T-cell (primary cell): ENCODE results near the gene ATP10A. TPM values are rescaled to one million over a fixed set of nuclear protein-coding genes. Genes with fewer than 3 reads are reported as not detected.

Experiments
- ATAC-seq, 4 experiments: fragments of 200-7000 bp in 3 of 4; fragments of 150-1000 bp in 1 of 4; cut with Tn5 transposase; replicated peaks in 1 of 4; 1 replicate in 3 of 4; 2 replicates in 1 of 4; pipeline ENCODE4 v1.10.0; 2021; ENCODE audit warnings: moderate library complexity in 3 of 4, mild to moderate bottlenecking in 2 of 4, moderate number of reproducible peaks in 1 of 4
- CTCF ChIA-PET, 2 donors: fragments of 300-600 bp; sonication (Branson Sonifier 250); formaldehyde crosslinking; loops; one replicate each; lab custom pipeline; 2022; ENCODE audit warnings: antibody characterized with exemption in 2 of 2; lab: Charles Lee
- POLR2A ChIA-PET, 2 donors: fragments of 300-600 bp; sonication (Branson Sonifier 250); formaldehyde crosslinking; loops; one replicate each; lab custom pipeline; 2022; ENCODE audit warnings: antibody characterized with exemption in 2 of 2; lab: Charles Lee
- DNase-seq, 35 experiments: peaks; one replicate each; pipeline versions ENCODE4 v3.0.0 to v3.0.0-alpha.2; 2013 to 2023
- H3K27ac ChIP-seq: one replicate; pipeline ENCODE4 v1.5.1; 2013; ENCODE audit warnings: low read length
- H3K27me3 ChIP-seq, 2 experiments: replicated peaks in 1 of 2; 1 replicate in 1 of 2; 2 replicates in 1 of 2; pipeline versions ENCODE4 v1.6.1 to v1.7.0; 2013; ENCODE audit warnings: low read length in 1 of 2, mixed read lengths in 1 of 2; ENCODE audit not compliant: control insufficient read depth in 2 of 2, insufficient read depth in 2 of 2; ENCODE audit errors: extremely low read depth in 1 of 2
- H3K36me3 ChIP-seq, 2 donors: 1 replicate in 1 of 2; 2 replicates in 1 of 2; pipeline versions ENCODE4 v1.6.1 to v1.7.0; 2013; ENCODE audit warnings: low read length in 1 of 2; ENCODE audit not compliant: control insufficient read depth in 2 of 2, insufficient read depth in 1 of 2; ENCODE audit errors: extremely low read depth in 1 of 2
- H3K4me1 ChIP-seq, 2 experiments: 1 replicate in 1 of 2; 2 replicates in 1 of 2; pipeline versions ENCODE4 v1.6.1 to v1.7.0; 2013; ENCODE audit warnings: low read length in 2 of 2, mixed read lengths in 1 of 2; ENCODE audit not compliant: insufficient read depth in 2 of 2, control insufficient read depth in 1 of 2; ENCODE audit errors: extremely low read depth in 1 of 2
- H3K4me3 ChIP-seq, 2 donors: 1 replicate in 1 of 2; 2 replicates in 1 of 2; pipeline versions ENCODE4 v1.5.1 to v1.7.0; 2013; ENCODE audit warnings: mild to moderate bottlenecking in 2 of 2, low read length in 1 of 2, moderate library complexity in 1 of 2; ENCODE audit not compliant: control insufficient read depth in 1 of 2; ENCODE audit errors: extremely low read depth in 1 of 2
- H3K9me3 ChIP-seq: 2 replicates; pipeline ENCODE4 v1.7.0; 2013
- H3K27ac Mint-ChIP-seq, 2 donors: one replicate each; pipeline ENCODE4 v1.8.0; 2020 to 2021; ENCODE audit warnings: mild to moderate bottlenecking in 2 of 2, mixed read lengths in 2 of 2
- H3K27me3 Mint-ChIP-seq, 2 donors: one replicate each; pipeline ENCODE4 v1.8.0; 2021 to 2022; ENCODE audit warnings: mixed read lengths in 2 of 2
- H3K36me3 Mint-ChIP-seq: one replicate; pipeline ENCODE4 v1.8.0; 2021; ENCODE audit warnings: mixed read lengths
- H3K4me1 Mint-ChIP-seq, 3 donors: one replicate each; pipeline ENCODE4 v1.8.0; 2020 to 2022; ENCODE audit warnings: mixed read lengths in 3 of 3, mild to moderate bottlenecking in 1 of 3
- H3K4me3 Mint-ChIP-seq, 3 donors: one replicate each; pipeline ENCODE4 v1.8.0; 2020 to 2022; ENCODE audit warnings: mild to moderate bottlenecking in 3 of 3, mixed read lengths in 3 of 3, moderate library complexity in 3 of 3
- H3K9me3 Mint-ChIP-seq, 3 donors: one replicate each; pipeline ENCODE4 v1.8.0; 2020 to 2022; ENCODE audit warnings: mixed read lengths in 3 of 3
- WGBS: methylation state at CpG from one replicate; pipeline ENCODE4 v1.1.5; 2013; ENCODE audit warnings: missing lambda C conversion rate; ENCODE audit not compliant: insufficient coverage; 5-methylcytosine and 5-hydroxymethylcytosine counted together
- total RNA-seq, 35 experiments: library from RNA in 6 of 35; stranded (reverse) in 6 of 35; fragments of 120-200 nt in 1 of 35; gene quantifications; one replicate each; pipeline versions ENCODE4 v1.2.1 to v1.2.4 and lab custom pipeline; 2013 to 2026

Gene ATP10A
- total RNA-seq, 5 donors from 2014 or later (not counting 1 experiment from before 2014, with no cell fraction given): 37.3 to 65.5 (median 53.4) TPM

- Mint-ChIP-seq H3K36me3 (peaks cover 6% of the 10 kb centered on the region), H3K27ac (no peak overlapping the region), H3K9me3 (peaks cover 0 to 5% (median 4%) of the 10 kb centered on the region in 3 donors), H3K4me1 (peaks cover 0 to 11% (median 7%) of the 10 kb centered on the region in 3 donors), H3K27me3 (peaks cover 7 to 21% of the 10 kb centered on the region in 2 donors), H3K4me3 (no peak overlapping the region)
- Histone ChIP-seq H3K4me1 (peaks cover 0 to 3% of the 10 kb centered on the region in 2 experiments), H3K36me3 (peaks cover 0 to 3% of the 10 kb centered on the region in 2 donors), H3K27me3 (peaks cover 2 to 28% of the 10 kb centered on the region in 2 experiments), H3K27ac (no peak overlapping the region), H3K4me3 (no peak overlapping the region), H3K9me3 (no peaks in the 10 kb centered on the region)
- 87% methylated on average over 9 of the region's 9 CpGs for WGBS
- ChIA-PET POLR2A (no interaction called here), CTCF (no interaction called here)
- DNase-seq (no peak), ATAC-seq (no peak)
Observed at GRCh38 chr15:25673351-25673750, 189.8 kb downstream of the ATP10A start.

- CTCF ChIA-PET: no interaction called here
- POLR2A ChIA-PET: no interaction called here
- no peak overlapping the region for H3K27ac Mint-ChIP-seq
Observed at GRCh38 chr15:25671132-25671531, 192.0 kb downstream of the ATP10A start.

GRCh38 chr15:25670621-25671020 is 192.5 kb downstream of the ATP10A start:
- peaks cover 0 to 5% (median 4%) of the 10 kb centered on the region in 3 donors for H3K9me3 Mint-ChIP-seq
- DNase-seq (no peak), ATAC-seq (no peak)
- Histone ChIP-seq H3K9me3 (no peaks in the 10 kb centered on the region), H3K36me3 (no peaks in the 10 kb centered on the region), H3K4me1 (peaks cover 0 to 3% of the 10 kb centered on the region in 2 experiments), H3K27me3 (peaks cover 2 to 39% of the 10 kb centered on the region in 2 experiments), H3K4me3 (no peak overlapping the region), H3K27ac (no peak overlapping the region)
- no peak overlapping the region for H3K4me3 Mint-ChIP-seq
- ChIA-PET POLR2A (no interaction called here), CTCF (no interaction called here)
- H3K4me1 Mint-ChIP-seq: peaks cover 0 to 11% (median 7%) of the 10 kb centered on the region in 3 donors
- no peaks in the 10 kb centered on the region for H3K36me3 Mint-ChIP-seq
- H3K27me3 Mint-ChIP-seq: peaks cover 21 to 41% of the 10 kb centered on the region in 2 donors
- no peak overlapping the region for H3K27ac Mint-ChIP-seq
- WGBS: no CpG with 5 or more reads among the region's 6 CpGs

More at GRCh38 chr15:25671132-25671531, 192.0 kb downstream of the ATP10A start:
- Mint-ChIP-seq H3K27me3 (peaks cover 16 to 36% of the 10 kb centered on the region in 2 donors), H3K4me1 (peaks cover 0 to 11% (median 7%) of the 10 kb centered on the region in 3 donors), H3K9me3 (peaks cover 0 to 5% (median 4%) of the 10 kb centered on the region in 3 donors), H3K4me3 (no peak overlapping the region), H3K36me3 (no peaks in the 10 kb centered on the region)
- ATAC-seq (no peak), DNase-seq (no peak)
- Histone ChIP-seq H3K9me3 (no peaks in the 10 kb centered on the region), H3K4me1 (peaks cover 0 to 3% of the 10 kb centered on the region in 2 experiments), H3K27me3 (peaks cover 2 to 39% of the 10 kb centered on the region in 2 experiments), H3K27ac (no peak overlapping the region), H3K4me3 (no peak overlapping the region), H3K36me3 (no peaks in the 10 kb centered on the region)
- 0% methylated on average over 2 of the region's 6 CpGs for WGBS

DNA sequence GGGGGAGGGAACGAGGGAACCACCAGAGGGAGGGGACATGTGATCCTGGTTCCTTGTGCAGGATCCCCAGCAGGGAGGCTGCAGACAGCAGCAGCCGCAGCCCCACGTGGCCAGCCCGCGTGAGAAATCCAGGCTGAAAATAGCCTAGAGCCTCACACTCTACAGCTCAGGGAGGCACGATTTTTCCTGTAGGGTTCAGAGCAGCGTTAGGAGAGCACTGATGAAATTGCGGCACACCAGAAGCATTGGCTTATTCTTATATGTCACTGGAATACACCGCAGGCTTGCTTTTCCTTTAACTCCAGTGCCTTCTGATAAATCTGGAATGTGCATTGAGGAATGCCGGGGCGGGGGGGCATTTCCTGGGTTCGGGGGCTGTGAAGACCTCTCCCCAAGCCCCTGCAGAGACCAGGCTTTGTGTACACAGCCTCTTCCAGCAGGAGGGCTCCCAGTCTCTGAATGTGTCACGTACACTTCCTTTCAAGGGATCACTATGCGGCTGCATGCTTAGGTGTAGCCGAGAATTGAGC is 193.0 kb downstream of the ATP10A start:
- peaks cover 0 to 3% of the 10 kb centered on the region in 2 experiments for H3K4me1 ChIP-seq
- WGBS: 8% methylated on average over 10 of the region's 15 CpGs
- H3K9me3 ChIP-seq: no peaks in the 10 kb centered on the region
- ChIA-PET POLR2A (no interaction called here), CTCF (no interaction called here)
- no peaks in the 10 kb centered on the region for H3K36me3 ChIP-seq
- H3K27ac Mint-ChIP-seq: no peak overlapping the region
- peaks cover 0 to 5% (median 4%) of the 10 kb centered on the region in 3 donors for H3K9me3 Mint-ChIP-seq
- DNase-seq: no peak
- no peak for ATAC-seq
- no peaks in the 10 kb centered on the region for H3K36me3 Mint-ChIP-seq
- H3K4me1 Mint-ChIP-seq: peaks cover 0 to 11% (median 7%) of the 10 kb centered on the region in 3 donors
- peaks cover 27 to 46% of the 10 kb centered on the region in 2 donors for H3K27me3 Mint-ChIP-seq
- H3K27ac ChIP-seq: no peak overlapping the region
- H3K27me3 ChIP-seq: peaks cover 2 to 42% of the 10 kb centered on the region in 2 experiments
- H3K4me3 Mint-ChIP-seq: peak overlapping the region in 1 of 3 donors; percentile 29
- H3K4me3 ChIP-seq: no peak overlapping the region

DNA sequence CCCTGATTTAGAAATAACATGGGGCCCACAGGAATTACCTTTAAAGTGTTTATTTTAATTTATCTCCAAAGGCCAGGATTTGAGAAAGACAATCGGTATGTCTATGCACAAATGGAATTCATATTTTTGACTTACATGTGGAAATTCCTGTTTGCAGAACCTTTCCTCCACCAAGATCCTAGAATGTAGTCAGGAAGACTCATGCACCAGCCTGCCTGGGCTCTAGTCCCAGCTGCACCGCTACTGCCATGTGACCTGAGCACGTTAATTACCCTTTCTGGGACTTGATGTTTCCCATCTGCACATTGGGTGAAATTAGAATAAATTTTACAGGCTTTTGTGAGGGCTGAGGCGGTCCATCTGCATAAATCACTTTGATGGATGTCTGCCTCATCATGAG is 194.2 kb downstream of the ATP10A start:
- ChIA-PET CTCF (no interaction called here), POLR2A (no interaction called here)
- DNase-seq: no peak
- H3K9me3 ChIP-seq: no peaks in the 10 kb centered on the region
- no peak overlapping the region for H3K4me3 ChIP-seq
- H3K4me1 ChIP-seq: peaks cover 0 to 3% of the 10 kb centered on the region in 2 experiments
- H3K4me3 Mint-ChIP-seq: no peak overlapping the region
- peaks cover 36 to 48% of the 10 kb centered on the region in 2 donors for H3K27me3 Mint-ChIP-seq
- ATAC-seq: no peak
- no peaks in the 10 kb centered on the region for H3K36me3 Mint-ChIP-seq
- peaks cover 2 to 43% of the 10 kb centered on the region in 2 experiments for H3K27me3 ChIP-seq
- peaks cover 0 to 11% (median 7%) of the 10 kb centered on the region in 3 donors for H3K4me1 Mint-ChIP-seq
- H3K36me3 ChIP-seq: no peaks in the 10 kb centered on the region
- no peak overlapping the region for H3K27ac Mint-ChIP-seq
- no peak overlapping the region for H3K27ac ChIP-seq
- WGBS: 78% methylated on average over 3 of the region's 4 CpGs
- peaks cover 0 to 5% (median 4%) of the 10 kb centered on the region in 3 donors for H3K9me3 Mint-ChIP-seq

GRCh38 chr15:25668236-25668795 is 194.8 kb downstream of the ATP10A start:
- H3K9me3 Mint-ChIP-seq: peaks cover 0 to 5% (median 4%) of the 10 kb centered on the region in 3 donors
- ATAC-seq: no peak
- POLR2A ChIA-PET: no interaction called here
- peaks cover 36 to 48% of the 10 kb centered on the region in 2 donors for H3K27me3 Mint-ChIP-seq
- no peak for DNase-seq
- no peak overlapping the region for H3K4me3 Mint-ChIP-seq
- H3K36me3 ChIP-seq: no peaks in the 10 kb centered on the region
- no peak overlapping the region for H3K27ac ChIP-seq
- CTCF ChIA-PET: no interaction called here
- H3K27me3 ChIP-seq: peaks cover 2 to 43% of the 10 kb centered on the region in 2 experiments
- 90% methylated on average over 10 of the region's 11 CpGs for WGBS
- no peak overlapping the region for H3K27ac Mint-ChIP-seq
- peaks cover 0 to 11% (median 7%) of the 10 kb centered on the region in 3 donors for H3K4me1 Mint-ChIP-seq
- no peaks in the 10 kb centered on the region for H3K36me3 Mint-ChIP-seq
- H3K4me1 ChIP-seq: peaks cover 0 to 3% of the 10 kb centered on the region in 2 experiments
- H3K4me3 ChIP-seq: no peak overlapping the region
- H3K9me3 ChIP-seq: no peaks in the 10 kb centered on the region
